GM19193 (cell line): ENCODE data around the gene OSBP2.

Experiments
- POLR2A ChIP-seq: IDR thresholded peaks from 4 replicates; pipeline ENCODE4 v1.6.1; 2011; ENCODE audit not compliant: insufficient read depth, insufficient read length; ENCODE audit errors: extremely low read depth

The OSBP2 gene

GRCh38 chr22:30906946-30907345 is 212.3 kb downstream of the OSBP2 start:
- TF ChIP-seq POLR2A, result no peak

GRCh38 chr22:30908051-30908461 is 213.4 kb downstream of the OSBP2 start:
- no peak for TF ChIP-seq POLR2A

GRCh38 chr22:30909306-30909705 is 214.6 kb downstream of the OSBP2 start:
- no peak for TF ChIP-seq POLR2A

GRCh38 chr22:30910358-30910757 is 215.7 kb downstream of the OSBP2 start:
- no peak for TF ChIP-seq POLR2A

GRCh38 chr22:30918761-30919160 is 224.1 kb downstream of the OSBP2 start:
- TF ChIP-seq POLR2A, result no peak

GRCh38 chr22:30919973-30920372 is 225.3 kb downstream of the OSBP2 start:
- no peak for TF ChIP-seq POLR2A

GRCh38 chr22:30920407-30920806 is 225.7 kb downstream of the OSBP2 start:
- no peak for TF ChIP-seq POLR2A

GRCh38 chr22:30921108-30921507 is 226.4 kb downstream of the OSBP2 start:
- TF ChIP-seq POLR2A, result no peak

- peak; percentile 70 for TF ChIP-seq POLR2A
Observed at GRCh38 chr22:30922151-30922611, 227.5 kb downstream of the OSBP2 start.

GRCh38 chr22:30923168-30923900 is 228.7 kb downstream of the OSBP2 start:
- TF ChIP-seq POLR2A, result no peak

GRCh38 chr22:30925667-30926066 is 231.0 kb downstream of the OSBP2 start:
- TF ChIP-seq POLR2A, result no peak

GRCh38 chr22:30926706-30927105 is 232.0 kb downstream of the OSBP2 start:
- no peak for TF ChIP-seq POLR2A

- no peak for TF ChIP-seq POLR2A
Observed at GRCh38 chr22:30927806-30928205, 233.1 kb downstream of the OSBP2 start.

GRCh38 chr22:30928401-30928800 is 233.7 kb downstream of the OSBP2 start:
- TF ChIP-seq POLR2A, result no peak

GRCh38 chr22:30930228-30930627 is 235.6 kb downstream of the OSBP2 start:
- no peak for TF ChIP-seq POLR2A

- no peak for TF ChIP-seq POLR2A
Observed at GRCh38 chr22:30931541-30932300, 237.0 kb downstream of the OSBP2 start.
